ENCODE data around the gene BIRC7. TPM values are rescaled to one million over a fixed set of nuclear protein-coding genes. Genes with fewer than 3 reads are reported as not detected.

The BIRC7 gene, protein sequence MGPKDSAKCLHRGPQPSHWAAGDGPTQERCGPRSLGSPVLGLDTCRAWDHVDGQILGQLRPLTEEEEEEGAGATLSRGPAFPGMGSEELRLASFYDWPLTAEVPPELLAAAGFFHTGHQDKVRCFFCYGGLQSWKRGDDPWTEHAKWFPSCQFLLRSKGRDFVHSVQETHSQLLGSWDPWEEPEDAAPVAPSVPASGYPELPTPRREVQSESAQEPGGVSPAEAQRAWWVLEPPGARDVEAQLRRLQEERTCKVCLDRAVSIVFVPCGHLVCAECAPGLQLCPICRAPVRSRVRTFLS
- 3.2 TPM for total RNA-seq

DNA sequence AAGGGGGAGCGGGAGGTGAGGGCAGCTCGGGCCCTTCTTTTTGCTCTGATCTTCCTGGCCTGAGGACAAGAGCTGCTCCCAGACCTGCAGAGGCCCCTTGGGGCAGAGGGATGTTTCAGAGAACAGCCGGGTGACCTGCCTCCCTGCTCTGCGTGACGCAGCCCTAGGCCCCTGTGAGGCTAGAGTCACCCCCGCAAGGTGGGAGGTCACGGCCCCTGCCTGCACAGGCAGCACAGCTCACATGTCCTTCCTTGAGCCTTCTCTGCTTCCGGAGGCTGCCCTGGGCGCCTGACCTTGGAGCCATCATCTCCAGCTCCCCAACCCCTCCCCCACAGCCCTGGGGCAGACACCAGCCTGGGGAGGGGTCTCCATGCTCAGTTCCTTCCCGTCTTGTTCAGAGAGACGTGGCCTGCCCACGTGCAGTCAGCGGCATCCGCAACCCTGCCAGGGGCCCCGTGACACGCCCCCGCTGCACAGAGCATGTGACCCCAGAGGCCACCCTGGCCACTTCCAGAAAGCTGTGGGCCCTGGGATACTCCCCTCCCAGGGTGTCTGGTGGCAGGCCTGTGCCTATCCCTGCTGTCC, at the start of gene BIRC7:
BIRC7 (plus strand) TSS at position 507 of the 585 bp plus-strand sequence. CDS start 192 bp downstream, outside the sequence.

DNA sequence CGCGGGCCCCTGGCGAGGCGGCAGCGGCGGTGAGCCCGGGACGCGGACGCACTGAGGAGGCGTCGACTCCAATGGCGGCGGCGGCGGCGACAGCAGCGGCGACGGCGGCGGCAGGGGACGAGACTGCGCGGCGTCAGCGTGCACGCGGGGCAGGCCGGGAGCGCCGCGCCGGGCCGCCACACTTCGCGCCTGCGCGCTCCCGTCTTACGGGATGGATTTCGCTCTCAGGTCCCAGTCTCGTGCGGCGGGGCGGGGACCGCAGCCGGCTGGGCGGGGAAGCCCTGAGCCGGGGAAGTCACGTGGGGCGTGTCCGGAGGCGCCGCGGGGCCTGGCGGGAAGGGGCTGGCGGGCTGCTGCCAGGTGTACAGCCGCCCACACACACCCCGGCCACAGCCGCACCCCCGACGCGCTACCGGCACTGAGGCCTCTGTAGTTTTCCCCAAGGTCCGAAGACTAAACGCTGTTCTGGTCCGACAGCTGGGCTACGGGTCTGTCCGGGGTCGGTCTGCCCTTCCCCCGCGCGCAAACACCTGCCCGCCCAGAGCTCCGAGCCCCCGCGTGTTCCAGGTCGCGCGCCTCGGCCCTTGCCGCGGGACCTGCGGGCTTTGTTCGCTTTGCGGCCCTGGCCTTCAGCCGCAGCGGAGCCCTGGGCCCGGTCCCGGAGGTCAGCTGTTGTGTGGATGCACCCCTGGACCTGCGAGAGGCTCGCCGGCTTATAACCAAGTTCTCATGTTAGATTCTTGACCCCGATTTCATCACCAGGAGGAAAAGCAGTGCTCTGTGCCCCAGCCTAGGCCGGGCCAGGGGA, 19.5 kb upstream of the BIRC7 start, which contains the start of gene YTHDF1:
YTHDF1 (minus strand) TSS at position 91 of the 808 bp plus-strand sequence. CDS start 239 bp downstream, outside the sequence.

DNA sequence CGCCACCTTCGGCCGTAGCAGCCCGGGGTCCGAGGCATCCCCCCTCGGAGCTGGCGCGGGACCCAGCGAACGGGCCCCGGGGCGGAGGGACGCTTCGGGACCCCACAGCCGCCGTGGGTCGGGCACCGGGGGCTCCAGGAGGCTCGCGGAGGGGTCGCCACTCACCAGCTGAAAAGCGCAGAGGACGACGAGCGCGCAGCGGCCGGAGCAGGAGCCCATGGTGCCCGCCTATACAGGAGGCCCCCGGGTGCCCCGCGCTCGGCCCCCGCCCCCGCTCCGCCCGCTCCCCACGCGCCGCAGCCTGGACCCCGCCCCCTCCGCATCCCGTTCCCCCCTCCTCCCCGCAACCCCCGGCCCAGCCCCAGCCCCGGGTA, 18.5 kb downstream of the BIRC7 start, which contains the start of gene NKAIN4:
NKAIN4 (minus strand) TSS at position 232 of the 374 bp plus-strand sequence; CDS start at position 219, 13 bp downstream.

DNA sequence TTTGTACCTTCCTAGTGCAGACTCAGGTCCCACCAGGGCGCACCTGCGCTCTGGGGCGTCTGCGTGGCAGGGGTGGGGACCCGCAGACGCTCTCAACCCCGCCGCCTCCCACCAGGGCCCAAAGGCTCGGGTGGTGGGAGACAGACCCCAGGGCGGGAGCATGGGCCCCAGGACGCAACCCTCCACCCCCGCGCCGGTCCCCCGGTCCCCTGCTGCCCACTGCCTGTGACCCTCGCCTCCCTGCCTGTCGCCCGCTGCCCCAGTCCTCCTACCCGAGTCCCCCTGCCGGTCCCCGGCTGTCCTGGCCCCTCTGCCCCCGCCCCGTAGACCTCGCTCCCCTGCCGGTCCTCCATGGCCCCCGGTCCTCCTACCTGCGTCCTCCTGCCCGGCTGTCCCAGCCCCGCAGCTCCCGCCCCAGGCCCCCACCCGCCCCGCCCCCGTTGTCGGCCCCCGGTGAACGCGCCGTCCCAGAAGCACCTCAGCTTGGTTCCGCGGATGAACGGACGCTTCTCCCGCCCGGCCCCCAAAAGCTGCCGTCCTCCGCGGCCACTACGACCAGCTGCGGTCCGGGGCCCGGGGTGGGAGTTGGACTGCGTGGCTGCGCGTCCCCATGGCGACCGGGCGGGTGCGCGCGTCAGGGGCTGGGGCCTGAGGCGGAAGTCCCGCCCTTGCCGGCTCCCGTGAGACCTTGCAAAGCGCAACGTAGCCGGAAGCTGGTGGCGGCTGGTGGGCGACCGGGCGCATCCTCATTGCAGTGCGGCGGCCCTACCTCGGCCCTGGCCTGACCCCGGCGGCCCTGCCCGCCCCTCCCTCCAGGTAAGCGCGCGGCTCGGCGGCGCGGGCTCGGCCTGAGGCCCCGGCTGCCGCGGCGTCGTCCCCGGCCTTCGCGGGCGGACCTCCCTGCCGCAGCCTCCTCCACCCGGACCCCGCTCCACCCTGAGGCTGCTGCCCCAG, 36.7 kb downstream of the BIRC7 start, which contains the start of gene ARFGAP1:
ARFGAP1 (plus strand) TSS at position 709 of the 954 bp plus-strand sequence. CDS start 2,768 bp downstream, outside the sequence.

Small RNAs within 50 kb of the gene (small RNA-seq; reads per million reads assigned to genes)
- not detected for gene MIR3196 (ENCODE audit: low replicate concordance)
- 0.93 reads per million, percentile 81 among the genes with 10 or more reads in this experiment for gene MIR4326 (ENCODE audit: low replicate concordance)

Other genes starting within 250 kb of the BIRC7 start
- gene BHLHE23, start 228.9 kb upstream of the BIRC7 start, total RNA-seq: not detected
- gene YTHDF1, start 19.8 kb upstream of the BIRC7 start, total RNA-seq: 29.0 TPM
- gene NKAIN4, start 18.6 kb downstream of the BIRC7 start, total RNA-seq: 27.2 TPM
- gene ARFGAP1, start 36.9 kb downstream of the BIRC7 start, total RNA-seq: 66.3 TPM
- gene COL20A1, start 57.3 kb downstream of the BIRC7 start, total RNA-seq: 0.70 TPM
- gene CHRNA4, start 125.4 kb downstream of the BIRC7 start, total RNA-seq: 13.1 TPM
- gene KCNQ2, start 236.8 kb downstream of the BIRC7 start, total RNA-seq: 5.2 TPM

Data from metanephros (tissue), 2 donors.